GM20000 (cell line): ENCODE measurements around the gene STXBP6.

Experiments
- DNase-seq: peaks from one replicate; pipeline ENCODE4 v3.0.0; 2012; ENCODE audit warnings: low spot score
- CTCF ChIP-seq: IDR thresholded peaks from 2 replicates; pipeline ENCODE4 v1.5.1; 2012; ENCODE audit warnings: mild to moderate bottlenecking, control low read depth; ENCODE audit errors: extremely low read depth, missing control alignments

STXBP6 gene

GRCh38 chr14:25042362-25043299 lies 7.3 kb downstream of the STXBP6 start:
- DNase-seq = no peak
- TF ChIP-seq CTCF = no peak

- no peak for DNase-seq
- no peak for TF ChIP-seq CTCF
These were observed 8.0 kb downstream of the STXBP6 start for GRCh38 chr14:25041898-25042297.

- DNase-seq = no peak
- TF ChIP-seq CTCF = no peak
These were observed 8.5 kb downstream of the STXBP6 start for GRCh38 chr14:25041484-25041883.

- TF ChIP-seq CTCF = no peak
- DNase-seq = no peak
These were observed 10.0 kb downstream of the STXBP6 start for GRCh38 chr14:25039933-25040332.

GRCh38 chr14:25038044-25038668 lies 11.8 kb downstream of the STXBP6 start:
- no peak for TF ChIP-seq CTCF
- no peak for DNase-seq

- no peak for DNase-seq
- no peak for TF ChIP-seq CTCF
These were observed 12.9 kb downstream of the STXBP6 start for GRCh38 chr14:25037032-25037431.
